ENCODE measurements around the gene TMEM63C.

DNA sequence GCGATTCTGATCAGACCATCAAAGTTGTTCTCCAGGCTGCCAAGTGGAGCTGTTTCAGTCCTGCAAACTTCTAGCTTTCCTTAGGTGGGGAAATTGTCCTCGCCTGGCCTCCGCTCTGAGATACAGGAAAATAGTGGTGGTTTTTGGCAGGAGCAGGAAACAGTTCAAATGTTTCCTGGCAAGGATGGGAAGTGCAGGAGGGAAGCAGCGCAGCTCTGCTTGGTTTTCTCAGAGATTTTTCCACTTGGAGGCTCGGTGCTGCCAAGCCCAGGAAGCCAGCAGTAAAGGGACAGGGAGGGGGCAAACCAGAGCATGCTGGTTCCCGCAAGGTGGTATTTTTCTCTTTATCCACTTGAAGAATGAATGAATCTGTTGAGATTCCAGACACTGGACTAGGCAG is 17.0 kb downstream of the TMEM63C start:
- TF ChIP-seq POLR2A (IDR thresholded peaks at IDR 0.05; ENCODE audit: low read depth, low read length) (no peak), POLR2AphosphoS5 (IDR thresholded peaks at IDR 0.05; ENCODE audit: low read depth, low read length) (no peak), TAF1 (IDR thresholded peaks at IDR 0.05; ENCODE audit: low read depth, low read length) (no peak), POU2F2 (IDR thresholded peaks at IDR 0.05; ENCODE audit: low read depth, low read length) (no peak), SPI1 (IDR thresholded peaks at IDR 0.05; ENCODE audit: low read depth, low read length) (no peak)
